Measurements from ENCODE around the gene IRF7. TPM values are rescaled to one million over a fixed set of nuclear protein-coding genes. Genes with fewer than 3 reads are reported as not detected.

Gene IRF7
- total and polyA plus RNA-seq, 3 experiments from 2014 or later = 16.4 to 38.6 (median 18.0) TPM

DNA sequence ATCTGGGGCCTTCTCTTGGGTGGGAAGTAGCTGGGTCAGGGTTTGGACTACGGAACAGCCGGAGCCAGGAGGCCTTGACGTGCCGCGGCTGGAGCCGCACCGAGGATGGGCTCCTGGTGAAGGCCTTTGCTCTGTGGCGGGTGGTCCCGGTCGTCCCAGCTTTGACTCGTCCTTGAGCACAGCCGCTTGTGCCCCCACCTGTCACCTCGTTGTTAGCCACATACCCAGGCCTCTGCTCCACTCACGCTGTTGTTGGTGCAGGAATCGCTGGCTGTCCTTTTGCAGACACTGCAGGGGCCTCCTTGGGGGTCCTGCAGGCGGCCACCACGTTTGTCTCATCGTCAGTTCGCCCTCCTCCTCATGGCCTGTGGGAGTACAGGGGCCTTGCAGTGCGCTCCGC lies 22.4 kb downstream of the IRF7 start:
- H3K27me3 ChIP-seq (ENCODE audit: insufficient read depth, low read length, poor library complexity, severe bottlenecking) = no peaks in the 10 kb centered on the region
- POLR2A ChIA-PET = no interaction called here
- peaks cover 46% of the 10 kb centered on the region for H3K36me3 ChIP-seq (ENCODE audit: insufficient read depth, low read length)
- Mint-ChIP-seq H3K36me3 (peaks cover 0 to 86% (median 22%) of the 10 kb centered on the region in 3 donors), H3K4me1 (peaks cover 13 to 32% (median 24%) of the 10 kb centered on the region in 3 donors), H3K4me3 (no peak overlapping the region), H3K9me3 (no peaks in the 10 kb centered on the region), H3K27ac (peak overlapping the region in 1 of 8 donors; percentile 27), H3K27me3 (no peaks in the 10 kb centered on the region)
- no peaks in the 10 kb centered on the region for H3K9me3 ChIP-seq (ENCODE audit: low read length)
- DNase-seq = no peak
- H3K27ac ChIP-seq (ENCODE audit: low read depth, low read length) = no peak overlapping the region
- CTCF ChIA-PET = no interaction called here
- no peak overlapping the region for H3K4me3 ChIP-seq (ENCODE audit: low read length)
- peaks cover 5% of the 10 kb centered on the region for H3K4me1 ChIP-seq (ENCODE audit: insufficient read depth, low read length)

DNA sequence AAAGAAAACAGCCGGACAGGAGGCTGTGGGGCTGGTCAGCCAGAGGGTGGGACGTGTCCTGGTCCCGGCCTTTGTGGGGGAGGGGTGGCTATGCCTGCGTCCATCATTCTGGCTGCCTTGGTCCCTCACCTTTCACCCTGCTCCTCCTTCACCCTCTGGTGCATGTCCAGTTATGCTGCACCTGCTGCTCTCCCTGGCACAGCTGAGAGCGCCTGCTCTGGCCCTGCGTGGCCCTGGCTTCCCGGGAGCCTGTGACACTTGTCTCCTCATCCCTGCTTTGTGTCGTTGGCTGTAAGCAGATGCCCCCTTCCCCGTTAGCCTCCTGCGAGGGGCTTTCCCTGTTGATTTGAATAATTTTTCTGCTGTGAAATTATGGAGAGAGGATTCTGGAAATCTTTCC lies 22.8 kb downstream of the IRF7 start:
- Histone ChIP-seq H3K9me3 (ENCODE audit: low read length) (no peaks in the 10 kb centered on the region), H3K4me1 (ENCODE audit: insufficient read depth, low read length) (peaks cover 9% of the 10 kb centered on the region), H3K27me3 (ENCODE audit: insufficient read depth, low read length, poor library complexity, severe bottlenecking) (no peaks in the 10 kb centered on the region), H3K36me3 (ENCODE audit: insufficient read depth, low read length) (peaks cover 46% of the 10 kb centered on the region), H3K27ac (ENCODE audit: low read depth, low read length) (no peak overlapping the region), H3K4me3 (ENCODE audit: low read length) (no peak overlapping the region)
- H3K9me3 Mint-ChIP-seq = no peaks in the 10 kb centered on the region
- H3K4me3 Mint-ChIP-seq = no peak overlapping the region
- CTCF ChIA-PET = no interaction called here
- no peak overlapping the region for H3K27ac Mint-ChIP-seq
- no peak for DNase-seq
- peaks cover 0 to 88% (median 24%) of the 10 kb centered on the region in 3 donors for H3K36me3 Mint-ChIP-seq
- no peaks in the 10 kb centered on the region for H3K27me3 Mint-ChIP-seq
- H3K4me1 Mint-ChIP-seq = peaks cover 18 to 36% (median 28%) of the 10 kb centered on the region in 3 donors
- POLR2A ChIA-PET = no interaction called here

DNA sequence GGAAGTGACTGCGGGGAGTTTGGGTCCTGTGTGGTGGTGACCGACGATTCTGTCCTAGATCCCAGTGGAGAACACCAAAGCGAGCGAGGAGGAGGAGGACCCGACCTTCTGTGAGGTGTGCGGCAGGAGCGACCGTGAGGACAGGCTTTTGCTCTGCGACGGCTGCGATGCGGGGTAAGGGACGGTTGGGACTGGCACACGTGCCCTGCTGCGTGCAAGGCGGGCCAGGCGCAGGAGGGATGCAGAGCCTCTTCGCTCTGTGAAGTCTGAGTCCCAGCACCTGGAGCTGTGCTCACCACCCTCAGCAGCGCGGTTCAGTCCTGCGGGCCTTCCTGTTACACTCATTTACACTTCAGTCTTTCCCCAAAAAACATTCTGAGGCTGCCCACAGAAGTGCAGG lies 23.2 kb downstream of the IRF7 start:
- H3K27ac Mint-ChIP-seq = peak overlapping the region in 1 of 8 donors; percentile 10
- Histone ChIP-seq H3K36me3 (ENCODE audit: insufficient read depth, low read length) (peaks cover 46% of the 10 kb centered on the region), H3K4me1 (ENCODE audit: insufficient read depth, low read length) (peaks cover 13% of the 10 kb centered on the region), H3K27ac (ENCODE audit: low read depth, low read length) (no peak overlapping the region), H3K4me3 (ENCODE audit: low read length) (no peak overlapping the region), H3K9me3 (ENCODE audit: low read length) (no peaks in the 10 kb centered on the region), H3K27me3 (ENCODE audit: insufficient read depth, low read length, poor library complexity, severe bottlenecking) (no peaks in the 10 kb centered on the region)
- H3K4me1 Mint-ChIP-seq = peaks cover 22 to 41% (median 32%) of the 10 kb centered on the region in 3 donors
- POLR2A ChIA-PET = no interaction called here
- no peak for DNase-seq
- H3K27me3 Mint-ChIP-seq = no peaks in the 10 kb centered on the region
- no peaks in the 10 kb centered on the region for H3K9me3 Mint-ChIP-seq
- H3K4me3 Mint-ChIP-seq = no peak overlapping the region
- CTCF ChIA-PET = no interaction called here
- peaks cover 0 to 90% (median 24%) of the 10 kb centered on the region in 3 donors for H3K36me3 Mint-ChIP-seq

DNA sequence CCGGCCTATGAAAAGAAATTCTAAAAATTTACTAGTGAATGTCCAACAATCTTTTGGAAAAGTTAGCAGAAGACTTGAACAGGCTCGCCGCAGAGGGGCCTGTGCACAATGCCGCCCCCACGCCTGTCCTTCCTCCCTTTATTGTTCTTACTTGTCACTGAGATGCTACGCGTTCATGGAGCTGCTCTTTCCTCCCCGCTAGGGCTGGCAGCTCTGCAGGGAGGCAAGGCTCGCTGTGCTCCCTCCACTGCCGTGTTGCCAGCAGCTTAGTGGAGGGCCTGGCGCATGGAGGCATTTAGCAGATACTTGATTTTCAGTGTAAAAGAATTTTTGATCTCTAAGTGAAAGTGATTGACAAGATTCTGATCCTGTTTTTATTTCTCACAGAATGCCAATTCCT lies 24.8 kb downstream of the IRF7 start:
- Histone ChIP-seq H3K4me3 (ENCODE audit: low read length) (no peak overlapping the region), H3K4me1 (ENCODE audit: insufficient read depth, low read length) (peaks cover 22% of the 10 kb centered on the region), H3K27me3 (ENCODE audit: insufficient read depth, low read length, poor library complexity, severe bottlenecking) (no peaks in the 10 kb centered on the region), H3K9me3 (ENCODE audit: low read length) (no peaks in the 10 kb centered on the region), H3K27ac (ENCODE audit: low read depth, low read length) (no peak overlapping the region), H3K36me3 (ENCODE audit: insufficient read depth, low read length) (peaks cover 41% of the 10 kb centered on the region)
- no peak for DNase-seq
- Mint-ChIP-seq H3K36me3 (peaks cover 0 to 90% (median 22%) of the 10 kb centered on the region in 3 donors), H3K27me3 (no peaks in the 10 kb centered on the region), H3K4me1 (peaks cover 23 to 40% (median 35%) of the 10 kb centered on the region in 3 donors), H3K9me3 (no peaks in the 10 kb centered on the region), H3K4me3 (no peak overlapping the region), H3K27ac (peak overlapping the region in 4 of 8 donors; percentile 6 to 64 (median 41))
- POLR2A ChIA-PET = interaction anchor here (0.8 to 1.0 kb wide), 2 partner anchors 15 to 21 kb away, joined by 3 to 4 read pairs; partner anchors contain the start of gene PHRF1
- CTCF ChIA-PET = no interaction called here

DNA sequence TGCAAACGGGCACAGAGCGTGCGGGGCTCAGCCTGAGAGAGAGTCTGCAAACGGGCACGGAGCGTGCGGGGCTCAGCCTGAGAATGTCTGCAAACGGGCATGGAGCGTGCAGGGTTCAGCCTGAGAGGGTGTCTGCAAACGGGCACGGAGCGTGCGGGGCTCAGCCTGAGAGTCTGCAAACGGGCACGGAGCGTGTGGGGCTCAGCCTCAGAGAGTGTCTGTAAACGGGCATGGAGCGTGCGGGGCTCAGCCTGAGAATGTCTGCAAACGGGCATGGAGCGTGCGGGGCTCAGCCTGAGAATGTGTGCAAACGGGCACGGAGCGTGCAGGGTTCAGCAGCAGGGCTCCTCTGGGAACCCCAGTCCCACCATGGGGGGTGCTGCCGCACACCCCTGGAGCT lies 26.0 kb downstream of the IRF7 start:
- Histone ChIP-seq H3K27me3 (ENCODE audit: insufficient read depth, low read length, poor library complexity, severe bottlenecking) (no peaks in the 10 kb centered on the region), H3K9me3 (ENCODE audit: low read length) (no peaks in the 10 kb centered on the region), H3K36me3 (ENCODE audit: insufficient read depth, low read length) (peaks cover 41% of the 10 kb centered on the region), H3K4me3 (ENCODE audit: low read length) (no peak overlapping the region), H3K4me1 (ENCODE audit: insufficient read depth, low read length) (peaks cover 22% of the 10 kb centered on the region), H3K27ac (ENCODE audit: low read depth, low read length) (no peak overlapping the region)
- H3K9me3 Mint-ChIP-seq = no peaks in the 10 kb centered on the region
- peak overlapping the region in 3 of 8 donors; percentile 15 to 97 (median 47) for H3K27ac Mint-ChIP-seq
- ChIA-PET CTCF (interaction anchor here (1.1 kb wide), 1 partner anchor 136 kb away, joined by 3 read pairs; no protein-coding TSS in a partner anchor), POLR2A (no interaction called here)
- no peaks in the 10 kb centered on the region for H3K27me3 Mint-ChIP-seq
- no peak overlapping the region for H3K4me3 Mint-ChIP-seq
- H3K36me3 Mint-ChIP-seq = peaks cover 0 to 80% (median 22%) of the 10 kb centered on the region in 3 donors
- no peak for DNase-seq
- peaks cover 21 to 35% (median 32%) of the 10 kb centered on the region in 3 donors for H3K4me1 Mint-ChIP-seq

DNA sequence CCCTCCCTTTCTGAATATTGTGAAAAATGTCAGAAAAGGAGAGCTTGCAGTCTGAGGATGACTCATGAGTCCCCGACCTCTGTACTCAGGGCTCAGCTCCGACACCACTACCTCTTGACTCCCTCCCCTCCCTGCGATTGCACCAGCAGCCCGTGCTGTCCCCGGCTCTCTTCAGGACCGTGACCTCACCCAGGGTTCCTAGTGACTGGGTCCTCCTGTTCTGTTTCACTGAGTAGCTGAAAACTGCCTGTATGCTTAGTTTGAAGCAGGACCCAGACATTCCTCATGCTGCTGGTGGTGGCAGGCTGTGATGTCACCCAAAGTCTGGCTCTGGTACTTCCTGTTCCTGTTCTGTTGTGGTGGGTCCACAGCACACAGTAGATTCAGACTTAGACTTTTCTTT lies 27.8 kb downstream of the IRF7 start:
- H3K27me3 Mint-ChIP-seq = no peaks in the 10 kb centered on the region
- H3K4me1 Mint-ChIP-seq = peaks cover 21 to 38% (median 32%) of the 10 kb centered on the region in 3 donors
- peak overlapping the region; percentile 97 to 100 (median 100) for H3K27ac Mint-ChIP-seq
- peaks cover 0 to 75% (median 18%) of the 10 kb centered on the region in 3 donors for H3K36me3 Mint-ChIP-seq
- DNase-seq = peak; percentile 55 to 88 (median 81)
- no peaks in the 10 kb centered on the region for H3K9me3 ChIP-seq (ENCODE audit: low read length)
- H3K36me3 ChIP-seq (ENCODE audit: insufficient read depth, low read length) = peaks cover 38% of the 10 kb centered on the region
- no peak overlapping the region for H3K4me3 ChIP-seq (ENCODE audit: low read length)
- POLR2A ChIA-PET = interaction anchor here (0.8 to 1.6 kb wide), 2 partner anchors 12 to 28 kb away, joined by 4 to 8 read pairs; partner anchors contain the start of genes IRF7 and PHRF1
- CTCF ChIA-PET = interaction anchor here (0.8 to 1.8 kb wide), 4 partner anchors 25 to 119 kb away, joined by 3 to 4 read pairs (median 3); partner anchors contain the start of gene HRAS
- peaks cover 22% of the 10 kb centered on the region for H3K4me1 ChIP-seq (ENCODE audit: insufficient read depth, low read length)
- H3K9me3 Mint-ChIP-seq = no peaks in the 10 kb centered on the region
- H3K27me3 ChIP-seq (ENCODE audit: insufficient read depth, low read length, poor library complexity, severe bottlenecking) = no peaks in the 10 kb centered on the region
- peak overlapping the region; percentile 46 for H3K27ac ChIP-seq (ENCODE audit: low read depth, low read length)
- peak overlapping the region; percentile 60 to 89 (median 80) for H3K4me3 Mint-ChIP-seq

DNA sequence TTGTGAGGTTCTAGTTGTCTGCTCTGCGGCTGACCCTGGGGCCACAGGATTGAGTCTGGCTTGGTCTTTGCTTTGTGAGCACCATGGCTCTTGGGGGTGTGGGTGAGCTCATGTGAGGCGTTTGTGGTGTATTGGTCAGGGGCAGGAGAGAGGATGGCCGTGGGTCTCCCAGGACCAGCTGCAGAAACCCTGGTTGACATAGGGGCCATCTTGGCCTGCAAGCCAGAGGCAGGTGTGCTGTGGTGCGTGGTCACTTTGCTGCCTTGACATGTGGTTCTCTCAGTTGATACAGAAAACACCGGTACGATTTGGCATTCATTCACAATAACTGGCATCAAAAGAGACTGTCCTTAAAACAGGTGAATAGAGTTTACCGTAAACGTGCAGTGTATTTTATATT lies 28.2 kb downstream of the IRF7 start:
- no peaks in the 10 kb centered on the region for H3K9me3 Mint-ChIP-seq
- Histone ChIP-seq H3K9me3 (ENCODE audit: low read length) (no peaks in the 10 kb centered on the region), H3K4me1 (ENCODE audit: insufficient read depth, low read length) (peaks cover 22% of the 10 kb centered on the region), H3K36me3 (ENCODE audit: insufficient read depth, low read length) (peaks cover 35% of the 10 kb centered on the region), H3K27me3 (ENCODE audit: insufficient read depth, low read length, poor library complexity, severe bottlenecking) (no peaks in the 10 kb centered on the region), H3K27ac (ENCODE audit: low read depth, low read length) (peak overlapping the region; percentile 46), H3K4me3 (ENCODE audit: low read length) (no peak overlapping the region)
- peaks cover 0 to 74% (median 18%) of the 10 kb centered on the region in 3 donors for H3K36me3 Mint-ChIP-seq
- no peaks in the 10 kb centered on the region for H3K27me3 Mint-ChIP-seq
- DNase-seq = no peak
- POLR2A ChIA-PET = interaction anchor here (0.8 to 1.6 kb wide), 2 partner anchors 12 to 28 kb away, joined by 4 to 8 read pairs; partner anchors contain the start of genes IRF7 and PHRF1
- peaks cover 21 to 38% (median 32%) of the 10 kb centered on the region in 3 donors for H3K4me1 Mint-ChIP-seq
- H3K27ac Mint-ChIP-seq = peak overlapping the region; percentile 97 to 100 (median 100)
- H3K4me3 Mint-ChIP-seq = peak overlapping the region in 5 of 7 donors; percentile 79 to 89 (median 81)
- CTCF ChIA-PET = interaction anchor here (0.8 to 1.8 kb wide), 4 partner anchors 26 to 119 kb away, joined by 3 to 4 read pairs (median 3); partner anchors contain the start of gene HRAS

Data from CD8-positive, alpha-beta memory T cell (primary cell).